ENCODE results near the gene TMEM258. TPM values are rescaled to one million over a fixed set of nuclear protein-coding genes. Genes with fewer than 3 reads are reported as not detected.

The TMEM258 gene
- total and polyA plus RNA-seq, 3 donors from 2014 or later: 46.7 to 162 (median 55.6) TPM

DNA sequence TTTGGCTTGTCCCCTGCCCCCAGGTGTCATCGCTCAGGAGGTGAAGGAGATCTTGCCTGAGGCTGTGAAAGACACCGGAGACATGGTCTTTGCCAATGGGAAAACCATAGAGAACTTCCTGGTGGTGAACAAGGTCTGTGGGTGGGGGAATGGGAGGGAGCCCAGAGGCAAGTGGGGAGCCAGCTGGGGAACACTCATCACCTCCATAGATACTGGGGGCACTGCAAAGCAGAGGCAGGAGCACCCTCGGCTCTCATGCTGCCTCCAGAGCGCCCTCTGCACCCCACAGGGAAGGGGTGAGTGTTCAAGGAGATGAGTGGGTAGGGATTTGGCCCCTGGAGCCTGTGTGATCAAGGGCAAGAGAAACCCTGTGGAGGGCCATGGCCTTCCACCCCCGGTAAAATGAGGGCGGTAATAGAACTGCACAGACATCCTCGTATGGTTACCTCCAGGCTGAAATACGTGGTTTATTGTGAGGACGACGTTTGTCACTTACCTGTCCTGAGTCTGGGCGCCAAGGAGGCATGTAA, 14.0 kb downstream of the TMEM258 start:
- TF ChIP-seq, protein P1, sequence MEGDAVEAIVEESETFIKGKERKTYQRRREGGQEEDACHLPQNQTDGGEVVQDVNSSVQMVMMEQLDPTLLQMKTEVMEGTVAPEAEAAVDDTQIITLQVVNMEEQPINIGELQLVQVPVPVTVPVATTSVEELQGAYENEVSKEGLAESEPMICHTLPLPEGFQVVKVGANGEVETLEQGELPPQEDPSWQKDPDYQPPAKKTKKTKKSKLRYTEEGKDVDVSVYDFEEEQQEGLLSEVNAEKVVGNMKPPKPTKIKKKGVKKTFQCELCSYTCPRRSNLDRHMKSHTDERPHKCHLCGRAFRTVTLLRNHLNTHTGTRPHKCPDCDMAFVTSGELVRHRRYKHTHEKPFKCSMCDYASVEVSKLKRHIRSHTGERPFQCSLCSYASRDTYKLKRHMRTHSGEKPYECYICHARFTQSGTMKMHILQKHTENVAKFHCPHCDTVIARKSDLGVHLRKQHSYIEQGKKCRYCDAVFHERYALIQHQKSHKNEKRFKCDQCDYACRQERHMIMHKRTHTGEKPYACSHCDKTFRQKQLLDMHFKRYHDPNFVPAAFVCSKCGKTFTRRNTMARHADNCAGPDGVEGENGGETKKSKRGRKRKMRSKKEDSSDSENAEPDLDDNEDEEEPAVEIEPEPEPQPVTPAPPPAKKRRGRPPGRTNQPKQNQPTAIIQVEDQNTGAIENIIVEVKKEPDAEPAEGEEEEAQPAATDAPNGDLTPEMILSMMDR (IDR thresholded peaks at IDR 0.05): no peak
- TF ChIP-seq POLR2A (IDR thresholded peaks at IDR 0.05): no peak
- intact Hi-C loops (cut with DNase I; ENCODE audit: low total_unique reads): no loop called here
- H3K27ac ChIP-seq: no peak overlapping the region
- no peak overlapping the region for H3K4me3 ChIP-seq
- H3K4me1 ChIP-seq: peaks cover 18% of the 10 kb centered on the region
- no peak for DNase-seq
- WGBS, 2 donors: 84 to 94% methylated on average over 2 to 11 of the region's 11 CpGs
- H3K36me3 ChIP-seq (ENCODE audit: low read depth, missing control alignments): no peaks in the 10 kb centered on the region
- H3K9me3 ChIP-seq: no peaks in the 10 kb centered on the region
- H3K27me3 ChIP-seq: no peaks in the 10 kb centered on the region

DNA sequence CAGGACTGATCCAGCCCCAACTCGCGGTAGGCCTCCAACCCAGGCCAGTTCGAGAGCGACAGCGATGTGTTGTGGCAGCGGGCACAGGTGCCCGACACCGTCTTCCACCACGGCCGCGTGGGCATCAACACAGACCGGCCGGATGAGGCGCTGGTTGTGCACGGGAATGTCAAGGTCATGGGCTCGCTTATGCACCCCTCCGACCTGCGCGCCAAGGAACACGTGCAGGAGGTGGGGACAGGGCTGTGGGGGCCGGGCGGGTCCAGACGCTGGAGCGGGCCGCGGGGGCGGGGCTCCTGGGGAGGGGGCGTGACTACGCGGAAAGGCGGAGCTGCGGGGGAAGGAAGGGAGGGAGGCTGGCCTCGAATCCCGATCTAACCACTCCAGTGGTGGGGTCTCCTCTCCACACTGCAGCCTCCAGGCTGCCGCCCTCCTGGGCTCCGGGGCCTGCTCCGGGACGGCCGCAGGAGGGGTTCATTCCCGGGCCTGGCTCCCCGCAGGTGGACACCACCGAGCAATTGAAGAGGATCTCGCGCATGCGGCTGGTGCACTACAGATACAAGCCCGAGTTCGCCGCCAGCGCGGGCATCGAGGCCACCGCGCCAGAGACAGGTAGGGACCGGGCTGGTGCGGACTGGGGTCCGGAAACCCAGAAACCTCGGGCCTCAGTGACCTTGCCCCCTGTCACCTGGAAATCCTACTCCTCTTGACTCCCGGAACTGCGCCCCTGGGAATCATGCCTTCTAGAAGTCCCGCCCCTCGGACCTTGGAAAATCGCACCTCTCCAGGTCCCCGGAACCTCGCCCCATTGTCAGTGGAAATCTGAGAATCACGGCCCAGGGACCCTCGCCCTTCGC, 14.9 kb downstream of the TMEM258 start:
- Histone ChIP-seq H3K9me3 (no peaks in the 10 kb centered on the region), H3K4me3 (peak overlapping the region; percentile 12 to 34), H3K27me3 (no peaks in the 10 kb centered on the region), H3K4me1 (peaks cover 18% of the 10 kb centered on the region), H3K27ac (peak overlapping the region in 1 of 2 donors; percentile 64), H3K36me3 (ENCODE audit: low read depth, missing control alignments) (no peaks in the 10 kb centered on the region)
- no peak for TF ChIP-seq POLR2A (IDR thresholded peaks at IDR 0.05)
- TF ChIP-seq, protein P1 (IDR thresholded peaks at IDR 0.05): no peak
- intact Hi-C loops (cut with DNase I; ENCODE audit: low total_unique reads): no loop called here
- 32 to 77% methylated on average over 11 to 62 of the region's 67 CpGs for WGBS, 2 donors
- peak; percentile 82 for DNase-seq

DNA sequence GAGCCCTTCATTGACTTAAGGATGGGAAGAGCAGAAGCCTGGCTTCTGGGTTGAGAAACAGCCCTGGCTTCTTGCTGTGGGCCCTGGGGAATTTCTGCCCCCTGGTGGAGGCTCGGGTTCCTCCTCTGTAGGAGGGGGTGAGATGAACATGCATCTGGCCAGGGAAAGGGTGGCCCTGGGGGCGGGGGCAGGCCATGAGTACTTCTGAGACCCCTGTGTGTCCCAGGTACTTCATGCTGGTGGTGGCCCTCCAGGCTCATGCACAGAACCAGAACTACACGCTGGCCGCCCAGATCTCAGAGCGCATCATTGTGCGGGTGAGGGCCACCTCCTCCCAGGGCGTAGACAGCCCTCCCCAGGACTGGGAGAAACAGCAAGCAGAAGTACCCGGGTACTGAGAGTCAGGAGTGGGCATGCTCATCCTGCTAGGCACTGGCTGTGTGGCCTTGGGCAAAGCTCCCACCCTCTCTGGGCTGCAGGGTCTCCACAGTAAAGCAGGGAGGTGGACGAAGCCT, 15.8 kb downstream of the TMEM258 start:
- Histone ChIP-seq H3K4me1 (peaks cover 18% of the 10 kb centered on the region), H3K27me3 (no peaks in the 10 kb centered on the region), H3K9me3 (no peaks in the 10 kb centered on the region), H3K4me3 (no peak overlapping the region), H3K27ac (peak overlapping the region in 1 of 2 donors; percentile 64), H3K36me3 (ENCODE audit: low read depth, missing control alignments) (no peaks in the 10 kb centered on the region)
- 46% methylated on average over 5 to 8 of the region's 9 CpGs for WGBS, 2 donors
- DNase-seq: peak; percentile 80
- no peak for TF ChIP-seq POLR2A (IDR thresholded peaks at IDR 0.05)
- TF ChIP-seq, protein P1 (IDR thresholded peaks at IDR 0.05): peak; percentile 52 to 69 (median 64)
- intact Hi-C loops (cut with DNase I; ENCODE audit: low total_unique reads): no loop called here

DNA sequence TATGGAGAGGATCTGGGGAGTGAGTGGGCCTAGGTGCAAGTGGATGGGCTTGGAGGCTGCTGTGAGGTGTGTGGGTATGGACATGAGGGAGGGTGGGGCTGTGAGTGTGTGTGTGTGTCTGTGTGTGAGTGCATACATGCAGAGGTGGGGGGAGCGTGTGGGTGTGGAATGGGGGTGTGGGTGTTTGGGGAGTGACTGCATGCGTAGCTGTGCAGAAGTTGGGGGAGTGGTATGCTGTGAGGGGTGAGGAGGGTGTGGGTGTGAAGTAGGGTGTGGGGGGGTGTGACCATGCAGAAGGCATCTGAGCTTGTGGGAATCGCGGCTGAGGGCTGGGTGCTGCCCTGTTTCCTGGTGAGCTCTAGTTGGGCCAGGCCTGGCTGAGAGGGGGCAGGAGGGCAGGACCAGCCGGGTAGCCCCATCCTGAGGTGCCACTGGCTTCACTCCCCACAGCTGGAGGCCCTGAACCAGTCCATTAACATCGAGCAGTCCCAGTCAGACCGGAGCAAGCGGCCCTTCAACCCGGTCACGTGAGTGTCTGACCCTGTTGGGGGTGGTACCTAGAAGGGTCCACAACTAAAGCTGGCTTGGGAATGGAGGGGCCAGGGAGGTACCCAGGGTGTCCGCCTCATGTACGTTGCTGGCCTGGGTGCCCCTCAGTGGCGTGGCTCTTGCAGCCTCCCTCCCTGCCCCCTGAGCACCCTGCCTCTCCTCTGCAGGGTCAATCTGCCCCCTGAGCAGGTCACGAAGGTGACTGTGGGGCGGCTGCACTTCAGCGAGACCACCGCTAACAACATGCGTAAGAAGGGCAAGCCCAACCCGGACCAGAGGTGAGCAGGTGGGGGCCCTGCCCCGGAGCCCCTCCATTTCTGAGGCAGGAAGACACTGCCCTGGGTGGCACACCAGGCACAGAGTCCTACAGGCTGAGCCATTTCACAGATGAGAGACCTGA, 16.5 kb downstream of the TMEM258 start:
- intact Hi-C loops (cut with DNase I; ENCODE audit: low total_unique reads): no loop called here
- 80 to 89% methylated on average over 15 to 20 of the region's 20 CpGs for WGBS, 2 donors
- DNase-seq: no peak
- TF ChIP-seq, protein P1 (IDR thresholded peaks at IDR 0.05): no peak
- no peak for TF ChIP-seq POLR2A (IDR thresholded peaks at IDR 0.05)
- Histone ChIP-seq H3K27me3 (no peaks in the 10 kb centered on the region), H3K36me3 (ENCODE audit: low read depth, missing control alignments) (no peaks in the 10 kb centered on the region), H3K4me3 (no peak overlapping the region), H3K27ac (no peak overlapping the region), H3K9me3 (no peaks in the 10 kb centered on the region), H3K4me1 (peaks cover 18% of the 10 kb centered on the region)
